Left forelimb (tissue), 1 donor: ENCODE data around the gene FAM222B.
"Not testable (repeated sequence)": the region's sequence is repeated elsewhere in the genome, so short reads cannot be mapped to it uniquely, and the experiment has no call there.

Experiments
- DNase-seq: peaks from one replicate; pipeline ENCODE4 v3.0.0-alpha.2; 2018; ENCODE audit warnings: low spot score

Gene FAM222B, protein sequence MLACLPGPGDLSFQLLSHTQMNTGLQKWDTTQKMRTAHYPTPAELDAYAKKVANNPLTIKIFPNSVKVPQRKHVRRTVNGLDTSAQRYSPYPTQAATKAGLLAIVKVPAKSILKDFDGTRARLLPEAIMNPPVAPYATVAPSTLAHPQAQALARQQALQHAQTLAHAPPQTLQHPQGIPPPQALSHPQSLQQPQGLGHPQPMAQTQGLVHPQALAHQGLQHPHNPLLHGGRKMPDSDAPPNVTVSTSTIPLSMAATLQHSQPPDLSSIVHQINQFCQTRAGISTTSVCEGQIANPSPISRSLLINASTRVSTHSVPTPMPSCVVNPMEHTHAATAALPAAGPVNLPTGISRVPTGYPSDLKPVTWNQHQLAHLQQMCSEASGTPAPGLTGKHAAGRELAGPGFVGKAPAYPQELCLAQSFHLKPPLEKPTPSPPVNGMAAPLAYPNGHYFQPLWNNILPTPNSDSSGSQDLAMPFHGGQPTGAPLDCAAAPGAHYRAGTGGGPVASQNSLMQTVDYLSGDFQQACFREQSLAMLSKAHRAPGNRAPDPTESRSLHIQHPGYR

DNA sequence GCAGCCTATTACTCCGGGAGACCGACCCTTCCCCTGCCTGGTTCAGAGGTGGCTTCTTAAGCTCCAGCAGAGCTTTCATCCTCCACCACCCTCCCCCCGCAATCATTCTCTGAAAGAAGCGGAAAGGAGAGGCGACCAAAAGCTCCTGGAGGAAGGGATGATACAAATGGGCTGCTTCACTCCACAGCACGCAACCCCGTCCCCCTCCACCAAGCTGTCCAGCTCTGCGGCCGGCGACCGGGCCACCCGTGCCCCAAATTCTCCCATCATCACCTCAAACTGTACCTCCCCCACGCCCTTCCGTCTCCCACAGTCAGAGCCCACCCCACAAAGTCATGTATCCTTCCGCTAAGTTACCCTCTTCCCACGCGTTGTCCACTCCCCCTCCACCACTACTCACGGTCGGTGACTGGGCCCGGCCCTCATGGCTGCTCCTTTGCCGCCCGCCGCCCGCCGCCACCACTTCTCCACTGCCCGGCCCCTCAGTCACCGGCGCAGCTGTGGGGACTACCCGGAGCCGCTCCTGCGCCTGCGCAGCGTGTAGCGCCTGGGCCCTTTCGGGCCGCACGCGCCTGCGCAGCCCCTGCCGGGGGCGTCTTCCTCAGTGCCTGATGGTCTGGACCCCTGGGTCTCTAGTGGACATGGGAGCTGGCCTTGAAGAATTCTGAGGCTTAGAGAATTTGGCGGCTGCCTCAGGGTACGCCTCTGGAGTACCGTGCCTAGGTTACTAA, at the start of gene FAM222B:
Gene FAM222B (minus strand): TSS at position 509 of the 731 bp plus-strand sequence. CDS start 76,123 bp downstream, outside the sequence.
- DNase-seq = peak; percentile 91

DNA sequence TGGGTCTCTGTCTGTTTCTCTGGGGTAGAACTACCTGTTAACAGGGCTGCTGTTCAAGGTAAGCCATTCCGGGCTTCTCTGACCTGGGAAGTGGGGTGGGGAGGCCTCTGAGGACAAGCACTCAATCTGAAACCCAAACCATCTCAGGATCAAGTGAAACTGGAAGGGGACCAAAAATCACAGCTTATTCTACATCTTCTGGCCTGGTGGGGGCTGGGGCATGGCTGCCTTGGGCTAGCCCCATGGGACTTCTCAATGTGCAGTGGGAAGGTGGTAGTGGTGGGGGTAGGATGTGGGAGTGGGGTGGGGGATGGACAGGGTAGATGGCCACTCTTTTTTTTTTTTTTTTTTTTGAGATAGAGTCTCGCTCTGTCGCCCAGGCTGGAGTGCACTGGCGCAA, 49.4 kb upstream of the FAM222B start:
- no peak for DNase-seq

DNA sequence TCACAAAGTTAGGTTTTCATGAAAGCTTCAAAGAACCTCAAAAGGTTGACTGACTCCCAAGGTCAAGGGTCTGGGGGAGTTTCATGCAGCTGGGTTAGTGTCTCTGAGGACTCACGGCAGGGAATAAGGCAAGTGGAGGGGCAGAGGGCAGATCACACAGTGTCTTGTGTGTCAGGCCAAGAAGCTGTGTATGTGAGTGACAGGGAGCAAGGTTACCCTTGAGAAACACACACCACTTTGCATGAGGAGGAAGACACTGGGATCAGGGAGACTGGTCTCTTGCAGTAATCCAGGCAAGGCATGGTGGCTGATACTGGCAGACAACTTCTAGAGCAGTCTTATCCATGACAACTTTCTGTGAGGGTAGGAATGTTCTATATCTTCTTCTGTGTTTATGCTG, 48.6 kb upstream of the FAM222B start:
- DNase-seq = no peak

DNA sequence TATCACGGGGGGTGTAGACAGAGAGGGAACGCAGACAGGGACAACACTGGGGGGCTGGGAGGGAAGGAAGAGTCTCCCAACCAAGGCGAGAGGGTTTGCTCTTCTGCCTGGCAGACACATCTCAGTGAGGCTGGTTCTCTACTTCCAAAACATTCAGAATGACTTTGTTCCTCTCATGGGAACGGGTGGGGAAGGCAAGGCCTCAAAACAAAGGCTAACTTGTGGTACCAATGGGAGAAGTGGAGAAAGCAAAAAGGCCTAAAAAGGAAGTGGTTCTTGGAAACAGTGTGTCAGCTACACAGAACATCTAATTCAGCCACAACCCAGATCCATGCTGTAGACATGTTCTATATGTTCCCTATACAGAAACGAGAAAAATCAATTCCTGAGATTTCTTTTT, 47.4 kb upstream of the FAM222B start:
- no peak for DNase-seq

DNA sequence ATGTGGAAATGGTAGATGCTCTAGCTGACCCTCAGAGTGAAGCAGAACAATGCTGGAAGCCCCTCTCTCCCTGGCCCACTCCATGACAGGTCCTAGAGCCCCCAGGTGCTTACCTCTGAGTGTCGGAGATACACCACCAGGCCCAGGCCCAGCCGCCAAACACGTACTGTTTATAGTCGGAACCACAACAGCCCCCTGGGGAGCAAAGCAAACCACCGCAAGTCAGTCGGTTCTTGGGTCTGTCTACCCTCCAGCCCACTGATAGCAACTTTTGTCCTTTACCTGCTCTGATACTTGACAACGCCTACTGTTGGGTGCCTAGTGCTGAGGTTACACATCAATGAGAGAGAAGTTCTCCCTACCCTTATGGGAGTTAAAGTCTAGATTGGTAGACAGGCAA, 46.2 kb upstream of the FAM222B start:
- no peak for DNase-seq

DNA sequence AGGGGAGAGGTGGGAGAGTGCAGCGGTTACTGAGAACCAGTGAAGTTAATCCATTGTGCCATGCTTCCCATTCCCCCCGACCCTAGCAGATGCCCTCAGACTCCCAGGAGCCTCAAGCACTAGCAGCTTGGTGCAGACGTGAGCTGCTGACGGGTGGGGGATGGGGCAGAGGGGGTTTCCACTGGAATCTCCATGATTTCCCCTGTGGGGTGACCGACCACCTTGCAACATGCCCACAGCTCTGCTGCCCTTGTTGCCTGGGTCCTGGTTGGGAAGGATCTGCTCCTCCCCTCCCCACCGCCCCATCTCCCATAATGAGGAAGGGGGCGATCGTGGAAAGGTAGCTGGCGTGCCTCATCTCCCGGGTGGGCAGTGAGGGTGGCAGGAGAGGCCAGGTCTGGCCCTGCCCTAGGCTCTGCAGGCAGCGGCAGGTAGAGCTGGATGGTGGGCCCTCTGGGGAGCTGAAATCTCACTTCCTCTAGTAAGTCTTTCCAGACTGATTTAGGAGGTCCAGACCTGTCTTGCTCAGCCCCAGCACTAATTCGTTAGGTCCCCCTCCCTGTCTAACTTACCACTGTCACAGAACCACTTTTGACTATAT, 45.4 kb upstream of the FAM222B start:
- no peak for DNase-seq

DNA sequence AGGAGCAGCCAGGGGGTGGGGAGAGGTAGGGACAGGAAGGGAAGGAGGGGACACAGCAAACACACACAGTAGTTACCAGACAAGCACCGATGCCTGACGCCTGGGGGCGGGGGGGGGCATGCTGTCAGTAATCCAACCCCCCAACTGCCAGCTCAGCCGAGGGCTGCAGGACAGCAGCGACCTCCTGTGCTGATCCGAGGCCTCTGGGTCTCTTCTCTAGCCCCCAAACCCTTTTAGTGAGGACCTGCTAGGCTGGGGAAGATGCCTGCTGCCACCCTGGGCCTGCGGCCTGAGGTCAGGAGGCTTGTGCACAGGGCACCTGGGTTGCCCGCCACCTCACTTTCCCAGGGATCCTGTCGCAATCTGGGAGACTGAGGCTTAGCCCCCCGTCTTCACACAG, 43.4 kb upstream of the FAM222B start:
- no peak for DNase-seq

DNA sequence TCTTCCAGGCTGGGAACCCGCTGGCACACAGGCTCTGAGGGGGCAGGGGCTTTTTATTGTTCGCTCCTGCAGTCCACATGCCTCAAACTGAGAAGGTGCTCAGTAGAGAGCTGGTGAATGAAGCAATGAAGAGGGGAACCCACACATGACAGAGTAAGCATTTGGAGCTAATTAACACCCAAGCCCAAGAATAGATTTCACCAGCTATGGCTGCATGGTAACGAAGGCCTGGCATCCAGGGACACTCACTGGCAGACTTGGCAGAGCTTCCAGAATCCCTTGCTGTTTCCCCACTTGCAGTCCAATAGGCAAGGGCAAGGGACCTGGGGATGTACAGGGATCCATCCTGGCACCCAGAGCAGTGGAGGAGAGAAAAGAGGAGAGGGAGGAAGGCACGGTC, 42.8 kb upstream of the FAM222B start:
- no peak for DNase-seq

DNA sequence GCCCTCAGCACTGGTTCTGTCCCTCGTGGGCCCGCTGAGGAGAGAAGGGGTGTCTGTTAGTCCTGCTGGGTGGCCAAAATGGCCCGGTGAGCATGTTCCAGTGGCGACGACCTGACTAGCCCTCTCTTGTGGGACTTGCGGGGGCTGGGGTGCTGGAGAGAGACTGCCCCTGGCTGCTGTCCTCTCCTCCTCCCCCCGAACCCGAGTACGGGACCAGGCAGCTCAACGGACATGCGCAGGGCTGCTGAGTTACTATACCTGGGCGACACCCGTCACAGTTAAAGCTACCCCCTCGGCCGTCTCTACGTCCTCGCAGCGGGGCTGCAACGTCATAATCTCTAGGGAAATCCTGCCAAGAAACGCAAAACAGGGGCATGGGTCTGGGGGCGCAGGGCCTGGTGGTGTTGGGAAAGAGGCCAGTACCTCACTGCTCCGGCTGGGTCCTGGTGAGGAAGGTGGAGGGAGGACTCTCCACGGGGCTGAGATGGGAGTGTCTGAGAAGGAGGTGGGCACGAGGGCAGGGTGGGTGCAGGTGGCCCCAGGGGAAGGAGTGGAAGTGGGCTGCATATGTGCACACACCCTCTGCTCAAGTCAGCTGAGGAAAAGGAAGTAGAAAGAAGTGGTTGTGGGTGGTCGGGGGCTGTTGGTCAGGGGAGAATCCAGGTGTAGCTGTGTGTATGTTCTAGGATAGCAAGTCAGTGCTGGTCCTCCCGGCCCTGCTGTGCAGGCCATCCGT, 41.5 kb upstream of the FAM222B start:
- no peak for DNase-seq

DNA sequence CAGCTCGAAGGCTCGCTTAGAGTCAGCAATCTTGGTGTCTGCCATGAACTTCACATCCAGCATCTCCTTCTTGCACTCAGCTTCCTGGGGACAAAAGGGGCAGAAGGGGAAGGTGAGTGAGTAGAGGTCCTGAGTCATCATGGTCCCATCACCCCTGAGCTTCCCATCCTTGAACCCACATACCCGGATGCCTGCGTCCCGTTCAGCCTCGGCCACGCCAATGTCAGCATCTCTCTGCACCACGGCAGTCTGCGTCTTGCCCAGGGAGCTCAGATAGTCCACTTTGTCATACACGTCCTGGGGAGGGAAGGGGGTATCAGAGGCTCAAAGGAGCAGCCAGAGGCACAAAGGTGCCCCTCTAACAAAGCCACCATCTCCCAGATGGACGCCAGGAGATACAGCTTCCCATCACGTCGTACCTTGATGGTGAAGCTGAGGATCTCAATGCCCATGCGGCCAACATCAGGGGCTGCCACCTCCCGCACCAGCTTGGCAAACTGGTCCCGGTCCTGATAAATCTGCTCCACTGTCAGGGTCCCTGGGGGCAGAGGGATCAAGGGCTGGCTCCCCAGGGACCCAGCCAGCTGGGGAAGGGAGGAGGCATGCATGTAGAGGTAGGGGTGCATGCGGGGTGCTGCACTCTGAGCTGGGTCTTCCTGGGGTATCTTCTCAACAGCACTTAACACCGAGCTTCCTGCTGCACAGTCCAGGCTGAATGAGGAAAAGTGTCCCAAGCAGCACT, 39.7 kb upstream of the FAM222B start:
- no peak for DNase-seq

DNA sequence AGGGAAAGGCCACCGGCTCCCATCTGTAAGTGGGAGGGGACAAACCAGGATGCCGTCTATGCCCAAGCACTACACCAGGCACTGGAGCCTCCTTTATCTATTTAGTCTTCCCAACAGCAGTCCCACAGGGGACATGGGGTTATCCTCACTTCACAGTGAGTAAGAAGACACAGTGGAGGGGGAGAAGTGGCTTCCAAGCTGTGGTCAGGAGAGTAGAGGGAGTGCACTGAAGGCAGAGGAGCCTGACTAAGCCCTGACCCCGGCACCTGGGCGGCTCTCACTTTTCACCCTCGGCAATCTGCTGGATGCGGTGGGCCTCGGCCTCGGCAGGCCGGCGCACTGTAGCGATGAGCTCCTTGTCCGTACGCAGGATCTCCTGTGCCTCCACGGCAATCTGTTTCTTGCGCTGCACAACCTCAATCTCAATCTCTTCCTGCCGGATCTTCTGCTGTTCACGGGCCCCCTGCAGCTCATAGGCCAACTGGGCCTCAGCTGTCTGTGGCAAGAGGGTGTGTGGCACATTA, 39.0 kb upstream of the FAM222B start:
- no peak for DNase-seq

DNA sequence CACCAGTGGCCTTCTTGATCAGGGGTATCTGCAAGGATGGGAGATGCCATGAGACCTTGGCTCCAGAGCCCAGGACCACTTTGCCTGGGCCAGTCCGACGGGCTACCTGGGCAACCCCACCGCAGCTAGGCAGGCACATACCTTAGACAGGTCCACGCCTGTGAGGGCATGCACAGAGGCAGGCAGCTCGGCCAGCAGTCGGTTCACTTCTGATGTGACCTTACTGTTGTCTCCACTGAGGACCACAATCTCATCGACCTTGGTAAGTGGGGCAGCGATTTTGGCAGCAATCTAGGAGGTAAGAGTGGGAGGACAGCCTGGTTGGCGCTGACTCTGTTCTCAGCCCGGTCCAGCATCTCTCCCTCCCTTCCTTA, 38.0 kb upstream of the FAM222B start:
- DNase-seq = no peak

DNA sequence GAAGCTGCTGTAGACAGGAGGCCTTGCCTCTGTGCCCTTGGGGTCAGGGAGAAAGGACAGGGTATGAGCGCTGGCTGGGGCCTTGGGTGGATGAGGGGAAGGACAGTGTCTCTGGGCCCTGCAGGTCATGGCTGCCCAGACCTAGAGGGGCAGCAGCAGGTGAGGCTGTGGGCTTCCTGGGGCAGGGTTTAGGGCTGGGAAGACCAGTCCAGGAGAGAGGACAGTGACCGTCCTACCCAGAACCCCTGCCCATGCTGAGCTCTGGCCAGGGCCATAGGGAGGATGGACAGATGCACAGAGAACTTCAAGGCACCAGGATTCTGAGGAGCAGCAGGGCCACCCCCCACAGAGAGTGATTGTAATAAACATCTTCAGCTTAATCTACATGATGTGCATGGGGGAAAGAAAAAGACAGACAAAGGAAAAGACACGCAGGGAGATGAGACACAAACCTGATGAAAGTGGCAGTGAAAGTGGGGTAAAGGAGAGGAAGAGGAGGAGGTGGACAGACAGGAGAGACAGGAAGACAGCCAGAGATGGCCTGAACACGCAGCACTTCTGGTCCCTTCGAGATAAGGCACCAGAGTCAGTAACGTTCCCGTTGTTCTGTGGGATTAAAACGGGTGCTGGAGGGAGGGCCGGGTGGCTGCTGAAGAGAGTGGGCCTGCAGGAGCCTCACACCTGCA, 37.4 kb upstream of the FAM222B start:
- DNase-seq = no peak

DNA sequence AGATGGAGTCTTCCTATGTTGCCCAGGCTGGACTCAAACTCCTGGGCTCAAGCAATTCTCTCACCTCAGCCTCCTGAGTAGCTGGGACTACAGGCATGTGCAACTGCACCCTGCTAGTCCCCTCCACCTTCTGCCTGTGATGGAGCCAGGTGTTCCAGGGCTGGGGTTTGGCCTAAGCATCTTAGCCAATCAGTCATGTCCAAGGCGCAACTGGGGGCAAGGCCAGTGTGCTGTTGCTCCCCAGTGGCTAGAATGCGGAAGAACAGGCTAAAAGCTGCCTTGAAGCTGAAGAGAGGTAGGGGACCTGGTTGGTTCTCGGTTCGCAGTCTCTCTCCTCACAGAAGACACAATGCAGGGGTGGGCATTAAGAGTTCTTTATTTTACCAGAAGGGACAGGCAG, 36.4 kb upstream of the FAM222B start:
- DNase-seq = no peak

DNA sequence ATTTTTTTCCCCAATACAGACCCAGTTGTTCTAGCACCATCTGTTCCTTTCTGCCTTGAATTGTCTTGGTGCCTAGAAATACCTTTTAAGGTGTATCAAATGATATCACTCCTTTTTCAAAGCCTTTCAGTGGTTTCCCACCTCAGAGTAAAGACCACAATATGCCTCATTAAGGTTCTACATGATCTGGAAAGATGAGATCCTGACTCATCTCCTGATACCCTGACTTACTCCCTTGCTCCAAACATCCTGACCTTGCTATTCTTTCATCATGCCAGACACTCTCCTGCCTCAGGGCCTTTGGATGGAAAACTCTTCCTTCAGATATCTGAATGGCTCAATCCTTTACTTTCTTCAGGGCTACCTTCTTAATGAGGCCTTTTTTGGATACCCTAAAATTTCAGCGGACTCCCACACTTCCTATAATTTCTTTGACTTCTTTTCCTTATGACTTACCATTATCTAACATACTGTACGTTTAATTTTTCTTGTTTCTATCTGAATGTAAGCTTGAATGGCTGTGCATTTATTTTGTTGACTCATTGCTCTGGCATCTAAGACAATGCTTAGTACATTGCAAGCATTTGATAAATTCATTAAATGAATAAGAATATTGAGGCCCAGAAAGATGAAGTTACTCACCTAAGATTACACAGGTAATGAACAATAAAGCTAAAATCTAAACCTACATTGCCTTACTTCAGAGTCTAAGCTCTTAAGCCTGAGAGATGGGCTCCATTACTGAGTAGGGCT, 35.7 kb upstream of the FAM222B start:
- DNase-seq = no peak

DNA sequence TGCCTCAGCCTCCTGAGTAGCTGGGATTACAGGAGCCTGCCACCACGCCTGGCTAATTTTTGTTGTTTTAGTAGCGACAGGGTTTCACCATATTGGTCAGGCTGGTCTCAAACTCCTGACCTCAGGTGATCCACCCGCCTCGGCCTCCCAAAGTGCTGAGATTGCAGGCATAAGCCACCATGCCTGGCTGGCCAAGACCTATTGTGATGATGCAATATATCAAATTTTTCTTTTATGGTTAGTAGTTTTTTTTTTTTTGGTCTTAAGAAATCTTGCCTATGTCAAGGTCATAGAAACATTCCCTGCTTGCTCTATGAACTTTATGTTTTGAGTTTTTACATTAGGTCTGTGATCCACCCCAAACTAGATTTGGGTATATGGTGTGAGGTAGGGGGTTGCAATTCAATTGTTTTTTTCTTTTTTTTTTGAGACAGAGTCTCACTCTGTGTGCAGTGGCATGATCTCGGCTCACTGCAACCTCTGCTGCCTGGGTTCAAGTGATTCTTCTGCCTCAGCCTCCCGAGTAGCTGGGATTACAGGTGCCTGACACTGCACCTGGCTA, 34.6 kb upstream of the FAM222B start:
- DNase-seq = not testable (repeated sequence)

DNA sequence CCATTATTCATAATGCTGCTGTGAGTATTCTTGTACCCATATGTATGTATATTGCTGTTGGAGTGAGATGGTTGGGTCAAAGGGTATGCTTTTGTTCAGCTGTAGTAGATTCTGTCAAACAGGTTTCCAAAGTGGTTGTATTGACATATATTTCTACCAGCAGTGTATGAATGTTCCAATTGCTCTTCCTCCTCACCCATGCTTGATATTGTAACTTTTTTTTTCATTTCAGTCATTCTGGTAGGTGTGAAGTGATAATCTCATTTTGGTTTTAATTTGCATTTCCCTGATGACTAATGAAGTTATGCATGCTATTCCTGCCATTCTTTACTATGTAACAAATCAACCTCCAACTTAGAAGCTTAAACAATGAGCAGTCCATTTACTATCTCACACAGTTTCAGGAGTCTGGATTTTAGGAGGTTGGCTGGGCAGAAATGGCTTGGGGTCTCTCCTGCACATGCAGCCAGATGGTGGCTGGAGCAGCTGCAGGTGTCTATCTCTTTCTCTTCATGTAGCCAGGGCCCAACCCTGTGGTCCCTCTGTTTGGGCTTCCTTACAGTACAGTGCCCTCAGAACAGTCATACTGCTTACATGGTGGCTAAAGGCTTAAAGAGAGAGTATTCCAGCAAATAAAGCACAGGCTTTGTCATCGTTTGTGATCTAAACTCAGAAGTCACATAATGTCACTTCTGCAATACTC, 33.4 kb upstream of the FAM222B start:
- no peak for DNase-seq

DNA sequence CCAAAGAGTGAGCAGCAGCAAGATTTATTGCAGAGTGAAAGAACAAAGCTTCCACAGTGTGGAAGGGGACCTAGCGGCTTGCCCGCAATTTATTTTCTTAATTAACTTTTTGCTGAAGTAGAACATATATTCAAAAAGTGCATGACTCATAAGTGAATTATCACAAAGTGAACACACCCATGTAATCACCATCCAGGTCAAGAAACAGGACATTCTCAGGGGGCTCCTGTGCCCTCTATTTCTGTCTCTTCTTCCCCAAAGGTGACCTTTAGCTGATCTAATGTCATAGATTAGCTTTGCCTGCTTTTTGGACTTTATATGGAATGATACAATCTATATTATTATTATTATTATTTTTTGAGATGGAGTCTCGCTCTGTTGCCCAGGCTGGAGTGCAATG, 32.2 kb upstream of the FAM222B start:
- DNase-seq = no peak

DNA sequence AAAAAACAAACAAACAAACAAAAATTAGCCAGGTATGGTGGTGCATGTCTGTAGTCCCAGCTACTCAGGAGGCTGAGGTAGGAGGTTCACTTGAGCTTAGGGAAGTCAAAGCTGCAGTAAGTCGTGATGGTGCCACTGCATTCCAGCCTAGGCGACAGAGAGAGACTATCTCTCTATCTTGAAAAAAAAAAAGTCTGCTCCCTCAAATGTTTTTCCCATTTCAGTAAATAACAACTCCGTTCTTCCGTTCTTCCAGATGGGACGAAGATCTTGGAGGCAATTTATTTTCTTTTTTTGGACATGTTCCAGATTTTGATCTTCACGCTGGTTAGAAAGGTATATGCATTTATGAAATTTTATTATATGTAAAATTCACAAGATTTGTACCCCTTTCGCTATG, 31.2 kb upstream of the FAM222B start:
- no peak for DNase-seq
